ENCODE data around the gene MEIS1. TPM values are rescaled to one million over a fixed set of nuclear protein-coding genes. Genes with fewer than 3 reads are reported as not detected.

Gene MEIS1
- total and polyA plus RNA-seq, 2 donors (not counting 3 experiments of a cell fraction or from before 2014, with no cell fraction given), result 10.0 to 26.5 TPM

DNA sequence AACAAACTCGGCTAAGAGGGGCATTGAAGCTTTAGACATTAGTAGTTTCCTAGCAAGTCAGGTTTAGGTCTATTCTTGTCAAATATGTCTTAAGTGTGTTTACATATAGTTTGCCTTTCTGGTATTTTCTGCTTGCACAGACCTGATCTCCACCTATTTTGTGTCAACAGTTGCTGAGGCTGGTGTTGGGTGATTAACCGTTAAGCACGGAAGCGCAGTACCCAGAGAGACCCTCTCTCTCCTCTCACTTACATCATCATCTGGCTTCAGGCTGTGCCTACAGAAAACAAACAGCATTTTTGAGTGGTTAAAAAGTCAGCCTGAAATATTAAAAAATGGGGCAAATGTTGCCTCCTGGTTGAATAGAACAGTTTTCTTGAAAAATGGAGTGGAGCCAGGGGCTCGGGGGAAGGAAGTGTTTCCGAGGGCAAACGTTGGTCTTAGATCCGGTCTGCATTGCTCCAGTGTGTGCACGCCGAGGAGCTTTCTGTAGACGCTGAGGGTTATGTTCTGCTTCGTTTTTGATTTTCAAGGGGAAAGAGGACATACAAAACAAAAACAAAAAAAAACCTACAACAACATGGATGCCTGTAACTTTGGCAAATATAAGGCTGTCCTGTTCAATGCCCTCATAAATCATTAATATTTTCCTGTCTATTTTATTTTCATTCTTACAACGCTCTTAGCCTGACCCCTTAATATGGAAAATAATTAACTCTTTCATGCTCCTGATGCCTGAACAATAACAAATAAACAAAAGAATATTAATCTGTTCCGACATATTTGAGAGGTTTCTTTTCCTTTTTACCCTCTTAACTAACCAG, 120.8 kb downstream of the MEIS1 start:
- no peaks in the 10 kb centered on the region for H3K36me3 ChIP-seq (ENCODE audit: control insufficient read depth in 2 of 2, extremely low read depth in 1 of 2, insufficient read depth in 2 of 2, low read length in 2 of 2)
- peak; percentile 82 for FAIRE-seq
- H3K79me2 ChIP-seq (ENCODE audit: control insufficient read depth, insufficient read depth, low read length), result no peaks in the 10 kb centered on the region

DNA sequence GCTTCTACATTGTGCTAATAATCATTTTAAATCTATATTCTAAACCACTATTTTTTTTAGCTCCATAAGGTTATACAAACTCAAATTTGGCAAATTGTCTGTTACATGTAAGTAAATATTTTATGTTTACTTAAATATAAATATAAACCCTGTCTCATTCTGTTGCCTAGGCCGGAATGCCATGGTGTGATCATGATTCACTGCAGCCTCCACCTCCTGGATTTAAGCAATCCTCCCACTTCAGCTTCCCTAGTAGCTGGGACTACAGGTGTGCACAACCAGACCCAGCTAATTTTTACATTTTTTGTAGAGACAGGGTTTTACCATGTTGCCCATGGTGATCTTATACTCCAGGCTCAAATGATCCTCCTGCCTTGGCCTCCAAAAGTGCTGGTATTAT, 124.7 kb downstream of the MEIS1 start:
- Histone ChIP-seq H3K9me3 (replicated peaks; ENCODE audit: control insufficient read depth, insufficient read depth, low read length) (no peaks in the 10 kb centered on the region), H2AFZ (ENCODE audit: low read depth, low read length) (no peak overlapping the region), H3K4me2 (ENCODE audit: insufficient read depth, low read length) (no peak overlapping the region), H4K20me1 (replicated peaks; ENCODE audit: control insufficient read depth, extremely low read depth, insufficient read depth, low read length) (no peaks in the 10 kb centered on the region), H3K9ac (replicated peaks; ENCODE audit: extremely low read depth, insufficient read depth, low read length) (no peak overlapping the region), H3K27ac (ENCODE audit: insufficient read depth, low read depth, low read length) (no peak overlapping the region), H3K9me1 (replicated peaks; ENCODE audit: control insufficient read depth, extremely low read depth, insufficient read depth, low read length) (no peaks in the 10 kb centered on the region), H3K36me3 (ENCODE audit: control insufficient read depth in 2 of 2, extremely low read depth in 1 of 2, insufficient read depth in 2 of 2, low read length in 2 of 2) (no peaks in the 10 kb centered on the region), H3K4me1 (ENCODE audit: control insufficient read depth, extremely low read depth, insufficient read depth, low read length) (peaks cover 40% of the 10 kb centered on the region), H3K27me3 (ENCODE audit: control insufficient read depth in 2 of 2, insufficient read depth in 2 of 2, low read length in 2 of 2) (no peaks in the 10 kb centered on the region), H3K4me3 (replicated peaks in 1 of 3; ENCODE audit: insufficient read depth in 1 of 3, low read depth in 1 of 3, low read length in 3 of 3) (no peak overlapping the region), H3K79me2 (ENCODE audit: control insufficient read depth, insufficient read depth, low read length) (no peaks in the 10 kb centered on the region)
- FAIRE-seq (no peak), DNase-seq (ENCODE audit: low read depth, low spot score) (no peak)
- ChIA-PET POLR2A (no interaction called here), CTCF (interaction anchor here (0.8 to 1.4 kb wide), 2 partner anchors 34 to 656 kb away, joined by 3 read pairs; no protein-coding TSS in a partner anchor)
- no peak for TF ChIP-seq MYC (IDR thresholded peaks at IDR 0.05; ENCODE audit: low read depth, low read length)
- TF ChIP-seq GATA2 (IDR thresholded peaks at IDR 0.05; ENCODE audit: insufficient read depth, insufficient read length, low read depth, low read length), result no peak
- no peak for TF ChIP-seq POLR2AphosphoS5 (IDR thresholded peaks at IDR 0.05; ENCODE audit: insufficient read depth, low read depth, low read length)
- dilution Hi-C loops (cut with MboI; ENCODE audit: extremely low pct_ligation_motif_present, low sequenced_read_pairs), result no loop called here
- intact Hi-C loops (cut with micrococcal nuclease), result loop anchor here (5.0 kb wide), 1 partner anchor 52 kb away; no protein-coding TSS in a partner anchor
- BruUV-seq (replicated peaks), result no TSS peak

More for the DNA sequence above, 120.8 kb downstream of the MEIS1 start:
- H3K27ac ChIP-seq (ENCODE audit: insufficient read depth, low read depth, low read length), result peak overlapping the region; percentile 50
- no peaks in the 10 kb centered on the region for H3K9me1 ChIP-seq (replicated peaks; ENCODE audit: control insufficient read depth, extremely low read depth, insufficient read depth, low read length)
- CTCF ChIA-PET, result interaction anchor here (1.0 to 1.5 kb wide), 8 partner anchors 14 to 660 kb away, joined by 3 to 5 read pairs (median 3); no protein-coding TSS in a partner anchor
- H3K27me3 ChIP-seq (ENCODE audit: control insufficient read depth in 2 of 2, insufficient read depth in 2 of 2, low read length in 2 of 2), result no peaks in the 10 kb centered on the region
- peak overlapping the region; percentile 96 for H3K4me2 ChIP-seq (ENCODE audit: insufficient read depth, low read length)
- no peaks in the 10 kb centered on the region for H4K20me1 ChIP-seq (replicated peaks; ENCODE audit: control insufficient read depth, extremely low read depth, insufficient read depth, low read length)
- POLR2A ChIA-PET, result interaction anchor here (1.5 kb wide), 1 partner anchor 122 kb away, joined by 6 read pairs; no protein-coding TSS in a partner anchor
- no peaks in the 10 kb centered on the region for H3K9me3 ChIP-seq (replicated peaks; ENCODE audit: control insufficient read depth, insufficient read depth, low read length)
- TF ChIP-seq GATA2 (IDR thresholded peaks at IDR 0.05; ENCODE audit: insufficient read depth, insufficient read length, low read depth, low read length) (no peak), FOS (IDR thresholded peaks at IDR 0.05; ENCODE audit: borderline replicate concordance, insufficient read depth, low read length) (no peak), JUN (IDR thresholded peaks at IDR 0.05; ENCODE audit: borderline replicate concordance, insufficient read depth, insufficient read length, low read depth) (no peak)
- peak overlapping the region in 2 of 3 experiments; percentile 2 to 67 for H3K4me3 ChIP-seq (replicated peaks in 1 of 3; ENCODE audit: insufficient read depth in 1 of 3, low read depth in 1 of 3, low read length in 3 of 3)
- peak overlapping the region; percentile 92 for H2AFZ ChIP-seq (ENCODE audit: low read depth, low read length)
- peaks cover 19% of the 10 kb centered on the region for H3K4me1 ChIP-seq (ENCODE audit: control insufficient read depth, extremely low read depth, insufficient read depth, low read length)
- peak; percentile 74 for DNase-seq (ENCODE audit: low read depth, low spot score)
- no TSS peak for BruUV-seq (replicated peaks)
- dilution Hi-C loops (cut with MboI; ENCODE audit: extremely low pct_ligation_motif_present, low sequenced_read_pairs), result no loop called here
- intact Hi-C loops (cut with micrococcal nuclease), result no loop called here
- peak overlapping the region; percentile 61 for H3K9ac ChIP-seq (replicated peaks; ENCODE audit: extremely low read depth, insufficient read depth, low read length)

All from endothelial cell of umbilical vein (primary cell).